ENCODE data around the gene CFL2.

Gene CFL2

GRCh38 chr14:34692898-34693227 lies 21.5 kb downstream of the CFL2 start:
- no peak overlapping the region for H3K27ac ChIP-seq (ENCODE audit: low read depth, low read length)
- no peaks in the 10 kb centered on the region for H3K36me3 ChIP-seq (ENCODE audit: insufficient read depth, low read length)
- no peaks in the 10 kb centered on the region for H3K27me3 ChIP-seq (ENCODE audit: insufficient read depth, low read length)
- peak overlapping the region; percentile 68 for H3K4me3 ChIP-seq (ENCODE audit: low read depth, low read length)
- H3K4me1 ChIP-seq (ENCODE audit: control insufficient read depth, insufficient read depth, low read length, unreplicated experiment): peaks cover 9% of the 10 kb centered on the region
- H3K79me2 ChIP-seq (ENCODE audit: control insufficient read depth, insufficient read depth, low read length, unreplicated experiment): no peaks in the 10 kb centered on the region
- peak overlapping the region; percentile 85 for H2AFZ ChIP-seq (ENCODE audit: low read length, unreplicated experiment)

- H2AFZ ChIP-seq (ENCODE audit: low read length, unreplicated experiment): no peak overlapping the region
- H3K27ac ChIP-seq (ENCODE audit: low read depth, low read length): no peak overlapping the region
These were observed 22.0 kb downstream of the CFL2 start for GRCh38 chr14:34692348-34692747.

GRCh38 chr14:34691206-34691605 lies 23.2 kb downstream of the CFL2 start:
- Histone ChIP-seq H2AFZ (ENCODE audit: low read length, unreplicated experiment) (no peak overlapping the region), H3K4me1 (ENCODE audit: control insufficient read depth, insufficient read depth, low read length, unreplicated experiment) (peaks cover 9% of the 10 kb centered on the region), H3K4me3 (ENCODE audit: low read depth, low read length) (no peak overlapping the region), H3K79me2 (ENCODE audit: control insufficient read depth, insufficient read depth, low read length, unreplicated experiment) (no peaks in the 10 kb centered on the region), H3K27ac (ENCODE audit: low read depth, low read length) (no peak overlapping the region), H3K36me3 (ENCODE audit: insufficient read depth, low read length) (no peaks in the 10 kb centered on the region), H3K27me3 (ENCODE audit: insufficient read depth, low read length) (no peaks in the 10 kb centered on the region)

More at GRCh38 chr14:34692348-34692747, 22.0 kb downstream of the CFL2 start:
- Histone ChIP-seq H3K36me3 (ENCODE audit: insufficient read depth, low read length) (no peaks in the 10 kb centered on the region), H3K27me3 (ENCODE audit: insufficient read depth, low read length) (no peaks in the 10 kb centered on the region), H3K4me3 (ENCODE audit: low read depth, low read length) (no peak overlapping the region; the same call in 1 of the 2 replicates), H3K4me1 (ENCODE audit: control insufficient read depth, insufficient read depth, low read length, unreplicated experiment) (peaks cover 9% of the 10 kb centered on the region), H3K79me2 (ENCODE audit: control insufficient read depth, insufficient read depth, low read length, unreplicated experiment) (no peaks in the 10 kb centered on the region)

GRCh38 chr14:34688470-34689206 lies 25.8 kb downstream of the CFL2 start:
- no peaks in the 10 kb centered on the region for H3K79me2 ChIP-seq (ENCODE audit: control insufficient read depth, insufficient read depth, low read length, unreplicated experiment)
- peaks cover 9% of the 10 kb centered on the region for H3K4me1 ChIP-seq (ENCODE audit: control insufficient read depth, insufficient read depth, low read length, unreplicated experiment)
- no peak overlapping the region for H3K4me3 ChIP-seq (ENCODE audit: low read depth, low read length)
- no peaks in the 10 kb centered on the region for H3K27me3 ChIP-seq (ENCODE audit: insufficient read depth, low read length)
- H3K36me3 ChIP-seq (ENCODE audit: insufficient read depth, low read length): no peaks in the 10 kb centered on the region
- no peak overlapping the region for H3K27ac ChIP-seq (ENCODE audit: low read depth, low read length)
- H2AFZ ChIP-seq (ENCODE audit: low read length, unreplicated experiment): no peak overlapping the region

- no peaks in the 10 kb centered on the region for H3K4me1 ChIP-seq (ENCODE audit: control insufficient read depth, insufficient read depth, low read length, unreplicated experiment)
- H3K36me3 ChIP-seq (ENCODE audit: insufficient read depth, low read length): no peaks in the 10 kb centered on the region
- H2AFZ ChIP-seq (ENCODE audit: low read length, unreplicated experiment): no peak overlapping the region
- H3K27ac ChIP-seq (ENCODE audit: low read depth, low read length): no peak overlapping the region
- H3K79me2 ChIP-seq (ENCODE audit: control insufficient read depth, insufficient read depth, low read length, unreplicated experiment): no peaks in the 10 kb centered on the region
- H3K4me3 ChIP-seq (ENCODE audit: low read depth, low read length): no peak overlapping the region
- no peaks in the 10 kb centered on the region for H3K27me3 ChIP-seq (ENCODE audit: insufficient read depth, low read length)
These were observed 28.5 kb downstream of the CFL2 start for GRCh38 chr14:34685819-34686428.

- Histone ChIP-seq H3K27me3 (ENCODE audit: insufficient read depth, low read length) (no peaks in the 10 kb centered on the region), H3K79me2 (ENCODE audit: control insufficient read depth, insufficient read depth, low read length, unreplicated experiment) (no peaks in the 10 kb centered on the region), H3K4me3 (ENCODE audit: low read depth, low read length) (no peak overlapping the region), H3K4me1 (ENCODE audit: control insufficient read depth, insufficient read depth, low read length, unreplicated experiment) (no peaks in the 10 kb centered on the region), H2AFZ (ENCODE audit: low read length, unreplicated experiment) (no peak overlapping the region), H3K36me3 (ENCODE audit: insufficient read depth, low read length) (no peaks in the 10 kb centered on the region), H3K27ac (ENCODE audit: low read depth, low read length) (no peak overlapping the region)
These were observed 29.8 kb downstream of the CFL2 start for GRCh38 chr14:34684578-34684977.

- no peak overlapping the region for H3K27ac ChIP-seq (ENCODE audit: low read depth, low read length)
- no peaks in the 10 kb centered on the region for H3K36me3 ChIP-seq (ENCODE audit: insufficient read depth, low read length)
- H3K4me1 ChIP-seq (ENCODE audit: control insufficient read depth, insufficient read depth, low read length, unreplicated experiment): peaks cover 6% of the 10 kb centered on the region
- no peaks in the 10 kb centered on the region for H3K27me3 ChIP-seq (ENCODE audit: insufficient read depth, low read length)
- H3K79me2 ChIP-seq (ENCODE audit: control insufficient read depth, insufficient read depth, low read length, unreplicated experiment): no peaks in the 10 kb centered on the region
- H2AFZ ChIP-seq (ENCODE audit: low read length, unreplicated experiment): no peak overlapping the region
- H3K4me3 ChIP-seq (ENCODE audit: low read depth, low read length): no peak overlapping the region
These were observed 31.5 kb downstream of the CFL2 start for GRCh38 chr14:34682787-34683321.

GRCh38 chr14:34680806-34681479 lies 33.5 kb downstream of the CFL2 start:
- Histone ChIP-seq H3K27ac (ENCODE audit: low read depth, low read length) (no peak overlapping the region), H3K4me3 (ENCODE audit: low read depth, low read length) (no peak overlapping the region), H3K79me2 (ENCODE audit: control insufficient read depth, insufficient read depth, low read length, unreplicated experiment) (no peaks in the 10 kb centered on the region), H2AFZ (ENCODE audit: low read length, unreplicated experiment) (no peak overlapping the region), H3K36me3 (ENCODE audit: insufficient read depth, low read length) (no peaks in the 10 kb centered on the region), H3K4me1 (ENCODE audit: control insufficient read depth, insufficient read depth, low read length, unreplicated experiment) (peaks cover 11% of the 10 kb centered on the region), H3K27me3 (ENCODE audit: insufficient read depth, low read length) (no peaks in the 10 kb centered on the region)

GRCh38 chr14:34678735-34679134 lies 35.7 kb downstream of the CFL2 start:
- Histone ChIP-seq H3K79me2 (ENCODE audit: control insufficient read depth, insufficient read depth, low read length, unreplicated experiment) (no peaks in the 10 kb centered on the region), H3K27ac (ENCODE audit: low read depth, low read length) (no peak overlapping the region), H3K27me3 (ENCODE audit: insufficient read depth, low read length) (no peaks in the 10 kb centered on the region), H3K4me3 (ENCODE audit: low read depth, low read length) (no peak overlapping the region), H2AFZ (ENCODE audit: low read length, unreplicated experiment) (no peak overlapping the region), H3K36me3 (ENCODE audit: insufficient read depth, low read length) (no peaks in the 10 kb centered on the region), H3K4me1 (ENCODE audit: control insufficient read depth, insufficient read depth, low read length, unreplicated experiment) (peaks cover 11% of the 10 kb centered on the region)

- H3K4me1 ChIP-seq (ENCODE audit: control insufficient read depth, insufficient read depth, low read length, unreplicated experiment): peaks cover 11% of the 10 kb centered on the region
- H3K79me2 ChIP-seq (ENCODE audit: control insufficient read depth, insufficient read depth, low read length, unreplicated experiment): no peaks in the 10 kb centered on the region
- H3K27ac ChIP-seq (ENCODE audit: low read depth, low read length): peak overlapping the region; percentile 32
- peak overlapping the region; percentile 30 for H2AFZ ChIP-seq (ENCODE audit: low read length, unreplicated experiment)
- H3K4me3 ChIP-seq (ENCODE audit: low read depth, low read length): no peak overlapping the region
- H3K27me3 ChIP-seq (ENCODE audit: insufficient read depth, low read length): no peaks in the 10 kb centered on the region
- no peaks in the 10 kb centered on the region for H3K36me3 ChIP-seq (ENCODE audit: insufficient read depth, low read length)
These were observed 36.1 kb downstream of the CFL2 start for GRCh38 chr14:34678306-34678705.
